ENCODE data around the gene TAP1. TPM values are rescaled to one million over a fixed set of nuclear protein-coding genes. Genes with fewer than 3 reads are reported as not detected.

Gene TAP1
- total and polyA plus RNA-seq, 2 of the 8 experiments (the other 6 are each of a cell fraction or from before 2014, with no cell fraction given), result 16.8 to 22.0 TPM

- WGBS, 2 experiments (ENCODE audit: extremely low coverage in 1 of 2, insufficient coverage in 1 of 2, insufficient read length in 1 of 2, insufficient replicate concordance in 2 of 2, low coverage in 1 of 2, low lambda C conversion rate in 2 of 2, missing lambda C conversion rate in 1 of 2), result 31% methylated on average over 1 of the region's 1 CpG; no CpG with 5 or more reads in 1 of the 2 experiments
- Histone ChIP-seq H3K27me3 (replicated peaks in 1 of 4; ENCODE audit: control insufficient read depth in 3 of 4, extremely low read depth in 1 of 4, insufficient read depth in 3 of 4, low read length in 3 of 4) (no peaks in the 10 kb centered on the region), H2BK120ac (replicated peaks; ENCODE audit: low read depth, low read length) (no peak overlapping the region), H2BK20ac (ENCODE audit: low read length) (no peak overlapping the region), H3K9me3 (ENCODE audit: insufficient read depth in 2 of 2, low read depth in 1 of 2, low read length in 1 of 2) (no peaks in the 10 kb centered on the region), H4K20me1 (replicated peaks in 1 of 2; ENCODE audit: control insufficient read depth in 1 of 2, insufficient read depth in 2 of 2, low read length in 2 of 2) (no peaks in the 10 kb centered on the region), H3K23me2 (ENCODE audit: low read depth, low read length) (no peaks in the 10 kb centered on the region), H3K36me3 (ENCODE audit: control insufficient read depth in 2 of 4, insufficient read depth in 4 of 4, low read length in 3 of 4) (no peaks in the 10 kb centered on the region), H3K18ac (ENCODE audit: extremely low read depth, low read length) (no peak overlapping the region), H3K56ac (replicated peaks; ENCODE audit: insufficient read length, low read depth, low read length) (no peak overlapping the region), H3K27ac (ENCODE audit: low read depth, low read length) (no peak overlapping the region), H4K91ac (replicated peaks; ENCODE audit: insufficient read length, low read length) (no peak overlapping the region), H2AK5ac (ENCODE audit: low read depth, low read length) (no peak overlapping the region), H4K8ac (ENCODE audit: extremely low read depth, insufficient read depth, low read length) (no peak overlapping the region), H3K14ac (ENCODE audit: insufficient read length) (no peak overlapping the region), H3K79me2 (ENCODE audit: control insufficient read depth in 1 of 2, insufficient read depth in 2 of 2, low read length in 2 of 2) (no peaks in the 10 kb centered on the region), H2BK15ac (ENCODE audit: low read length) (no peak overlapping the region), H3K4me1 (replicated peaks in 1 of 4; ENCODE audit: control insufficient read depth in 3 of 4, insufficient read depth in 4 of 4, low read length in 3 of 4) (no peaks in the 10 kb centered on the region), H3K9ac (replicated peaks in 1 of 4; ENCODE audit: extremely low read depth in 1 of 4, low read depth in 3 of 4, low read length in 3 of 4) (no peak overlapping the region), H3K4ac (replicated peaks; ENCODE audit: insufficient read length, low read depth, low read length) (no peak overlapping the region), H3K4me2 (ENCODE audit: insufficient read depth in 1 of 2, low read depth in 2 of 2, low read length in 2 of 2) (no peak overlapping the region), H2BK12ac (ENCODE audit: low read depth, low read length) (no peak overlapping the region), H2AFZ (ENCODE audit: low read length) (no peak overlapping the region), H3K4me3 (ENCODE audit: extremely low read depth in 1 of 4, insufficient read depth in 2 of 4, low read depth in 3 of 4, low read length in 4 of 4) (no peak overlapping the region), H4K5ac (ENCODE audit: insufficient read length, low read depth, low read length) (no peak overlapping the region), H3K79me1 (ENCODE audit: low read depth, low read length) (no peaks in the 10 kb centered on the region), H3K23ac (ENCODE audit: insufficient read length) (no peak overlapping the region), H2BK5ac (ENCODE audit: low read depth, low read length) (no peak overlapping the region)
- no peak for DNase-seq (ENCODE audit: low read depth in 1 of 2, low spot score in 2 of 2)
- TF ChIP-seq POLR2AphosphoS5 (IDR thresholded peaks at IDR 0.05; ENCODE audit: low read depth, low read length), result no peak
- TF ChIP-seq RFX5 (IDR thresholded peaks at IDR 0.05; ENCODE audit: borderline replicate concordance, low read depth, low read length), result no peak
- no peak for TF ChIP-seq SIX5 (IDR thresholded peaks at IDR 0.05; ENCODE audit: low read depth, low read length)
- no peak for TF ChIP-seq TBP (IDR thresholded peaks at IDR 0.05; ENCODE audit: low read depth, low read length)
- TF ChIP-seq CTBP2 (IDR thresholded peaks at IDR 0.05; ENCODE audit: borderline replicate concordance, insufficient read depth, insufficient read length, low read length), result no peak
- no peak for TF ChIP-seq TAF7 (optimal IDR thresholded peaks at IDR 0.05; ENCODE audit: borderline replicate concordance, low read depth, low read length)
- TF ChIP-seq TAF1 (IDR thresholded peaks at IDR 0.05; ENCODE audit: low read depth, low read length), result no peak
- no peak for TF ChIP-seq RAD21 (IDR thresholded peaks at IDR 0.05 in 1 of 2, conservative IDR thresholded peaks at IDR 0.05 in 1 of 2; ENCODE audit: low read depth in 2 of 2, low read length in 2 of 2)
- no peak for TF ChIP-seq EP300 (IDR thresholded peaks at IDR 0.05; ENCODE audit: borderline replicate concordance in 1 of 2, low read depth in 2 of 2, low read length in 2 of 2)
- TF ChIP-seq KDM4A (IDR thresholded peaks at IDR 0.05; ENCODE audit: low read depth, low read length, severe bottlenecking), result no peak
- TF ChIP-seq SIN3A (conservative IDR thresholded peaks at IDR 0.05 in 1 of 2, IDR thresholded peaks at IDR 0.05 in 1 of 2; ENCODE audit: low read depth in 1 of 2, low read length in 2 of 2), result no peak
- no peak for TF ChIP-seq POU5F1 (IDR thresholded peaks at IDR 0.05; ENCODE audit: low read depth, low read length)
- TF ChIP-seq TEAD4 (IDR thresholded peaks at IDR 0.05; ENCODE audit: low read depth, low read length), result no peak
- ChIA-PET POLR2A (ENCODE audit: partially characterized antibody) (interaction anchor here (1.2 to 1.7 kb wide), 3 partner anchors 65 to 89 kb away, joined by 3 to 8 read pairs (median 4); no protein-coding TSS in a partner anchor), CTCF (ENCODE audit: partially characterized antibody) (interaction anchor here (0.6 to 1.7 kb wide), 6 partner anchors 11 to 102 kb away, joined by 3 to 11 read pairs (median 4); partner anchors contain the start of gene HLA-DMA)
- FAIRE-seq, result no peak
Measured at GRCh38 chr6:32882879-32883250, 29.4 kb upstream of the TAP1 start.

Data from H1 (cell line).